Stimulated activated CD4-positive, alpha-beta T cell treated with anti-CD3 and anti-CD28 coated beads, Interleukin-1b, Interleukin-23, amount 100 ng/mL, for 48 hours (primary cell): ENCODE data around the gene ANGEL2.
"Not testable (repeated sequence)": the region's sequence is repeated elsewhere in the genome, so short reads cannot be mapped to it uniquely, and the experiment has no call there.

ENCODE experiments used
- DNase-seq: peaks from one replicate; pipeline ENCODE4 v3.0.0-alpha.2; 2020

The ANGEL2 gene

DNA sequence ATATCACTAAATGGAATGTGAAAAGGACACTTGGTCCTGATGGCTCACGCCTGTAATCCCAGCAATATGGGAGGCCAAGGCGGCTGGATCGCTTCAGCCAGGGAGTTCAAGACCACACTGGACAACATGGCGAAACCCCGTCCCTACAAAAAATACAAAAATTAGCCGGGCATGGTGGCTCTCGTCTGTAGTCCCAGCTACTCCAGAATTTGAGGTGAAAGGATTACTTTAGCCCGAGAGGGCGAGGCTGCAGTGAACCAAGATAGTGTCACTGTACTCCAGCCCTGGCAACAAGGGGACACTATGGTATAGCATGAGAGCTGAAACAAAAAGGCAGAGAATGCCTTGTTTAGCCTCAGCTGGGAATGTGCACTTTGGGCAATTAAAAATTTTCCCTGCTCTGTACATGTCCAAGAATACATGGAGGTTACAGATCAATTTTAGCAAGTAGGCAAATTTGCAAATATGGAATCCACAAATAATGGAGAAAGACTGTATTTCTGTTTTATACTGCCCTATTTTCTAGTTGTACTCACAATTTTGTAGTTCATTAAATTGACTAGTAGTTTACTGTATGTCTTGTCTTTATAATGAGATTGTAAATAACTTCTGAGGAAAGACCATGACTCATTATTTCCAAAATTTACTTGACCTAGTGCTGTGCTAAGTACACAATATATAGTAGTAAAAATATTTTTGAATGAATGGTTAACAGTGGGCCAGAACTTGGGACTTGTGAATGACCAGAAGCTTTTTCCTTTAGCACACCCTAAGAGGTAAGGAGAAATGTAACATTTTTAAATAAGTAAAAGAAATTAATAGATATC, 2.0 kb upstream of the ANGEL2 start:
- DNase-seq = no peak

DNA sequence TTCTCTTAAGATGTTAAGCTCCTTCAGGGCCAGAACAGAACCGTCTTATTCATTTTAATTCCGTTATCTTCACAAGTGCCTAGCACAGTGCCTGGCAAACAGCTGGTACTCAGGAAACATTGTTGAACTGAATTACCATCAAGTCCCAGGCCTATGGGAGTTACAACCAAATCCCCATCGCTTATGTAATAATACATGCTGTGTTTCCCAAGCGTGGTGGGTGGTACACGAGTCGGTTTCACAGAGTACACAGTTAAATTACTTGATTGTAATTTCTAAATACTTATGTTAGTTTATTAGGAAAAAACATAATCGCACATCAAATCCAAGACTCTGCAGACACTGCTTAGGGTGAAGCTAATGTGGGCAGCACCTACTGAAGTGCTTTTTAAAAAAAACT, 1.0 kb downstream of the ANGEL2 start:
- no peak for DNase-seq

DNA sequence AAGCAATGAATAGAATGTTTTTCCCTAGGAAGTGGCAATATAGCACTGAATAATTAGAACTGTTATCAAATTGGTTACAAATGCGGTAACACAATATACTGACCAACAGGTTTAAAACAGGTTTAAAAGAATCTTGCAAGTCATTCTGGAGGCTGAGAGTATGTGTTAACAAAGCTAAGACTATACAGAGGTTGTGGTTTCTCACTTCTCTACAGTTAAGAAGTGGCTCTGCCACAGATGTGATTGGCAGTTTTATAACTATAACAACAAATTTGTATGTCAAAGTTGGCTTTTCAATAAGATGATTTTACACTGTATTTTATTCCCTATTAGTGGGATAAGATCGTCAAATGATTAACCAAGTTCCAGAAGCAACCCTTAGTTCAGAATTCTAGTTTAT, 7.1 kb downstream of the ANGEL2 start:
- no peak for DNase-seq

DNA sequence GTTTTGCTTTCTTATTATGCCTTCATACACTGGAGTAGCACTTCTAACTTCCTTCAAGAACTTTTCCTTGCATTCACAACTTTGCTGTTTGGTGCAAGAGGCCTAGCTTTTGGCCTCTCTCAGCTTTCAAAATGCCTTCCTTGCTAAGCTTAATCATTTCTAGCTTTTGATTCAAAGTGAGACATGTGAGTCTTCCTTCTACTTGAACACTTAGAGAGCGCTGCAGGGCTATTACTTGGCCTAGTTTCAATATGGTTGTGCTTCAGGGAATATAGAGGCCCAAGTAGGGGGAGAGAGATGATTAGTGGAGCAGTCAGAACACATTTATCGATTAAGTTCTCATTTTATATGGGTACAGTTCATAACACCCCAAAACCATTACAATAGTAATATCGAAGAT, 12.4 kb downstream of the ANGEL2 start:
- peak; percentile 35 for DNase-seq

DNA sequence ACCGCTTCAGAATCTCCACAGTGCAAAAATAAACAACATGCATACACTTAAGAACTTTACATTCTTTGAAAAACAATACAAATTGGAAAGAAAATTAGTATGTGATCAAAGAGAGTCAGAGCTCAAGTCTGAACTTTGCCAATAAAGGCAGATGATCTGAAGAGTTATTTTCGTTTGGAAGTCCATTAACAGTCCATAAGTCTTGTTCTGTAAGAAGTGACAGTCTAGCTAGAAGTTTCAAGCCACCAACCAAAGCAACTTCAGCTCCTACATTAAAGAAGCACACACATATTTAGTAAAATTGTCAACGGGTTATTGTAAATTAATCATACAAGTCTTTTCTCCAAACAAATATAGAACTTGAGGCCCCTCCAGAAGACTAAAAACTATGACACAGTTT, 20.7 kb downstream of the ANGEL2 start:
- no peak for DNase-seq

DNA sequence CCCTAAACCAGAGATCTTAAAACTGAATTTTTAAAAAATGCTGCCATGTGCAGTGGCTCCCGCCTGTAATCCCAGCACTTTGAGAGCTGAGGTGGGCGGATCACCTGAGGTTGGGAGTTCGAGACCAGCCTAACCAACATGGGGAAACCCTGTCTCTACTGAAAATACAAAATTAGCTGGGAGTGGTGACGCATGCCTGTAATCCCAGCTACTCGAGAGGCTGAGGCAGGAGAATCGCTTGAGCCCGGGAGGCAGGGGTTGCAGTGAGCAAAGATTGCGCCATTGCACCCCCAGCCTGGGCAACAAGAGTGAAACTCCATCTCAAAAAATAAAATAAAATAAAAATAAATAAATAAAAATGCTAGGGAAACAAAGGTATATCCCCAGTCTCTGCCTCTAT, 21.7 kb downstream of the ANGEL2 start:
- DNase-seq = not testable (repeated sequence)

DNA sequence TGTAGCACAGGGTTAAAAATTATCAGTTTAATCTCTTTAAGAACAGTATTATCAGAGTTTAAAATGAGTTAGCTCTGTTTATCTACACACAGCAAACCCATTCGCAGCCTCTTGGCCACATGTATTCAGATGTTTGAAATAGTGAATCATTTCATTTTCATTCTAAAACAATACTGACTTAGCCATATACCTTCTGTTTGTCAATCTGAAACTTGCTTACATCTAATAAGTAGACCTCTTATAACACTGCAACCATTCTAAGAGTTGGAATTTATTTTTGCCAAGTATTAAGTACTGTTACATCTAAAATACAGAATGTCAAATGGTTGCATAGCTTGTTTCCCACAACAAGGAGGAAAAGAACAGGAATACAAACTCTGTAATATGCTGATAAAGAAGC, 25.4 kb downstream of the ANGEL2 start:
- no peak for DNase-seq

DNA sequence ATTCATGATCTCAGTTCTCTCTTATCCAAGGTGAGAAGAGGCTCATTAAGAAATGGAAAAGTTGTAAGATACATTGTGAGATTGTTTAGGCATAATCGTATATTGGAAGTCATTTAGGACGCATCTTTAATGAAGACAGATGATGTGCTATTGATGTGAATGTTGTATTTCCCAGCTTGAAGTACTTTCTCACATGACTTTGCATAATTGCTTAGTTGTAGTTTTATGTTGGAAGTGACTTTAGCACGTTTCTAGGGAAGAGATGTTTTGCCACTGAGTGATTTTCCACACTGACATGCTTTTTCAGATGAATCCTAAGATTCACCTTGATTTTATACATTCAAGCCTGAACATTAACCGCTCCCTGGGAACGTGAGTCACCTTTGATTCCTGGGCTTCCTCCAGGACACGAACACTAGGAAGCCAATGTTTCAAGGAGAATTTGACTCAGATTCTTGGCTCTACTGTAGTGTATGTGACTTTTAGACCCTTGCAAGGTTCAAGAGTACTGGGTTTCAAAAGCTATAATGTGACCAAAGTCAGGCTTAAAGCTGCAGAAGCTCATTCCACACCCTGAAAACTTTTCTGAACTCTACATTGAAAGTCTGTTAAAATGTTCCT, 27.9 kb downstream of the ANGEL2 start:
- no peak for DNase-seq

DNA sequence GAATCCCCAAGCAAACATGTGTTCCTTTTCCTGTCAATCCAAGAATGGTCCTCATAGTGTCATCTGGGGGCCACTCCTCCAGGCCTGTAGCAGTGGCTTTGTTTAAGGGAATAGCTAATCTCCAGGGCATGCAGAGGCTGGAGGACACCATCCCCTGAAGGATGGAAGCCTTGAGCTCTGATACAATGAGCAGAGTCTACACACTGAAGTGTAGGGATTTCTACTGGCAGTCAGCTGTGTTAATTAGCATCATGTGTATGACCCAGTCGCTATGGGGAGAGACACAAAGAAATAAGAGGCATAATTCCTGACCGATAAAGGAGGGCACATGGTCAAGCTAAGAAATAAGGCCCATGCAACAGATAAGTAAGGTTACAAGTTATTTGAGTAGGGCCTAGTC, 29.1 kb downstream of the ANGEL2 start:
- no peak for DNase-seq

DNA sequence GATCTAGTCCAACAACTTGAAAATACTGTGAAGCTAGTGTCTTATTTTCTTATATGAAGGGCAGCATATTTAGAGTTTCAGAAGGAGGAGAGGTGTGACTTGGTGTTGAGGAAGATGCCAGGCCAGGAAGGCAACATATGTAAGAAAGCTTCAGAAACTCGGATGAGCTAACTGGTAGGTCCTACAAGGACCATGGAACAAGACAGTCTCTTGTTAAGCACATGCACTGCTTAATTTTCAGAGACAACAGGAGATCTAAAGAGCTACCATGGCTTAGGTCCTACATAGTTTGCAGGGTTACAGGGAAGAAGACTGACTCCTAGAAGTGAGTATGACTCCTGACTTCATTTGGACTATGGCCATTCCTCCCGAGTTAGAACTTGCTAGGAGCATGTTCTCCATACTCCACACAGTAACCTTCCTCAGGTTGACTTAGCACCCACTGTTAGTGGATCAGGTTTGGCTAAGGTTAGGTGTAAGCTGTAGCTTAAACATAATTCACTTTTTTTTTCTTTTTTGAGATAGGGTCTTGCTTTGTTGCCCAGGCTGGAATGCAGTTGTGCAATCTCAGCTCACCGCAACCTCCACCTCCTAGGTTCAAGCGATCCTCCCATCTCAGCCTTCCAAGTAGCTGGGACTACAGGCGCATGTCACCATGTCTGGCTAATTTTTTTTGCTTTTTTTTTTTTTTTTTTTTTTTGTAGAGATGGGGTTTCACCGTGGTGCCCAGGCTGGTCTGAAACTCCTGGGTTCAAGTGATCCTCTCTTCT, 31.0 kb downstream of the ANGEL2 start:
- no peak for DNase-seq

DNA sequence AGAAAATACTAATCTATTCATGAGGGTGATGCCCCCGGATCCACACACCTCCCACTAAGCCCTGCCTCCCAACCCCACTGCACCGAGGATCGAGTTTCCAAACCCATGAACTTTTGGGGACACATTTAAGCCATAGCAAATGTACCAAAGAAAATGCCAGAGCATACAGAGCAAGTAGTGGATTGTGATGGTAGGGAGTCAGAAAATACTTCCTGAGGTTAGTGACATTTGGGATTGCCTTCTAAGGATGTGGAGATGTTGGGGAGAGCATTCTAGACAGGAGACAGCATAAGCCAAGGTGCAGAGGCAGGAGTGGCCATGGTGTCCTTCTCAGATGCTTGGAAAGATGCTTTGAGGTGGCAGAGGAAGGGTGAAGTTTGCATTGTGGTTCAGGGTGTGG, 32.2 kb downstream of the ANGEL2 start:
- DNase-seq = no peak

DNA sequence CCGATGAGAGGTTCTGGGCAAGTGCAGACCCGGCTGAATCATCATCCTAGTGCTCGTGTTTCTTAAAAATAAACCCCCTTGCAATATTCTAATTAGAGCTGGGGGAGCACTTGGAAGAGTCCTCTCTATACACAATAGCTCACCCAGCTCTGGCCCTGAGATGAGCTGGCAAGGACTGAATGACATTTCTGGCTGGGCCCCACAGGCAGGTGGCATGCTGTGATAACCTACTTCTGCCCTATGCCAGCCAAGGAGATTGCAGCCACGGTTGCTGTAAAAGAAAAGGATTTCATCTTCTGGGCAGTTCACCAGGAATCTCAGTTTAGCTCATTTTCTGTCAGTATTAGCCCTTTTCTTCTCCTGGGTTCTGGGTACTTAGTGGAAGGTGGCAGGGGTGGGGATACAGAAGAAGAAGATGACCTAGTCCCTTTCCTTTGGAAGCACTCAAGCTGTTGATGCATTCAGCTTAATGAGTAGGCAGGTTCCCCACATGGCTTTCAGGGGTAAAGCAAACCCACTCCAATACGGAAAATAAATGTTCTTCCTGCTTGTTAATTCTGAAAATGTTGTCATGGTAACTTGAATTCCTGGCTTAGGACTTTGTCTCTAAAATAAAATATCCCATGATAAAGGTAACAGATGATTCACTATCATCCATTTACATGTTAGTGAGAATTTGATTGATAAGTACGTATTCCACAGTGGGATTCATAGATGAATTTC, 33.1 kb downstream of the ANGEL2 start:
- no peak for DNase-seq

DNA sequence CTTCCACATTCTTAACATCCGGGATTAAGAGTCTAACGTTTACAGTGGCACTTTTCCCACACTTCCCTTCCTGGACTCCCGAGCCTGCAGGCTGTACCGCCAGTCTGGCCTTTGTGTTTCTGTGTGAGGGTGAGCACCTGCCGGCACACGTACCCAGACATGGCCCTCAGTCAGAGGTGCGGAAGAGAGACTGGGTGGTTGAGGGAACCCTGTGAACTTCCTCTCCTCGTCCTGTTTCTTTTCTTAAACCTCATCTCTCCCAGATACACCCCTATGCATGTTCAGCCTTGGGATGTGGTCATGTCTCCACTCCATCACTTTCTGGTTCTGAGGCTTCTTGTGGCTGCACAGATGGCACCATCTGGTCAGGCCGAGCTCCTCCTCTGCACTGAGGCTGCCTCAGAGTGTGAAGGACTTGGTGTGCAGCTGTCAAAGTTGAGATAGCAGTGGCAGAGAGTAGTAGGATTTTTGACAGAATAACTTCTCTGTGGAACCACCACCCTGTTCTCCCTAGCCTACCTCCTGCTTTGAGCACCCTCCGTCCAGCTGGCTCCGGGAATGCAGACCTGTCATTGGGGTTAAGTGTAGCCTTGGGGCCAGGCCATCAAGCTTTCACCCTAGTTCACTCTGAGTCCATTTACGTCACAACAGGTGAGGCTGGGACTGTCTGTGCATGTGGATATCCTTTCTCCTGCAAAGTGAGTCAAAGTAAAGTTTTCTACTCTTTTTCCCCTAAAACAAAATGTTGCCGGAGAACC, 33.9 kb downstream of the ANGEL2 start:
- no peak for DNase-seq

DNA sequence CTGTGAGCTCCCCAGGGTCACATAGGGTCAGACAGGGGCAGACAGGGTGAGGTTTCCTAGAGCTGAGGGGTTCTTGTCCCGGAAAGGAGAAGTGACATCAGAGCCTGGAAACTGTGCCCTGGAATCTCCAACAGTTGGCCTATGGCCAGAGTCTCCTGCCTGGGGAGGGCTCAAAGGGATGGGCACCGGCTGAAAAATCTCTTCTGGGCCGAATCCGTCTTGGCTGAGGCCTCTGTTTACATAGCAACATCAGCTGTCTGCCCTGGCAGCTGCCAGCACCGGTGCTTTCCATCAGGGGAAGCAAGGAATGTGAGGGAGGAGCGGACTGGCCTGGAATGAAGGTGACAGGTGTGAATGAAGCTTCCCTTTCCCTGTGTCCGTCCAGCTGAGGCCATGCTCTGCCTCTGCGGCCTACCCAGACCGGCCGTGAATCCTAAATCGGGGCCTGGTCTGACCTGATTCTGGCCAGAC, 34.6 kb downstream of the ANGEL2 start:
- DNase-seq = no peak

DNA sequence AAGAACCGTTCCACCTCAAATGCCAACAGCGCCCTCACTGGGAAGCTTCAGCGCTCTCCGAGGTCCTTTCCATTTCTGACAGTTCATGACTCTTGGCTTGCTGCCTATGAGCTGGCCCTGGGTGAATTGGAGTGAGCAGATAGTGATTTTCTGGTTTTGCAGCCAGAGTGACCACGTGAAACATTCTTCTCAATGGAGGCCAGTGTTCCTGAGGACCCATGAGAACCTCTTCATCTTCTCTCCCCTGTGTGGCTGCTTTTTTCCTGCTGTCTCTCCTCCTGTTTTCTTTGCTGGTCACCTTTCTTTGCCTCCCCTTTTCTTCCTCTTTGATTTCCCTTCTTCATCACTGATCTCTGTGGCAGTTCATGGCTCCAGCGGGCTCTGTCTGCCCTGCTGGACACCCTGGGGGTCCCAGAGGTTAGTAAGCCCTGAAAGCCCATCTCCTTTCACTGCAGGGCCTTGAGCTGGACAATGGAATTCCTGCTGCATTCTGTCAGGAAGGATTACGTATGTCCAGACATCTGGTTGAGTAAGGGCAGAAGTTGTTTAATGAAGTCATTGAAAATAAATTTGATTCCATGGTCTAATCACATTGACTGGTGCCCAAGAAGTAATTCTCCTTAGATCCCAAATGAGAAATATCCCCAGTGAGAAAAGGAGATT, 35.4 kb downstream of the ANGEL2 start:
- no peak for DNase-seq

DNA sequence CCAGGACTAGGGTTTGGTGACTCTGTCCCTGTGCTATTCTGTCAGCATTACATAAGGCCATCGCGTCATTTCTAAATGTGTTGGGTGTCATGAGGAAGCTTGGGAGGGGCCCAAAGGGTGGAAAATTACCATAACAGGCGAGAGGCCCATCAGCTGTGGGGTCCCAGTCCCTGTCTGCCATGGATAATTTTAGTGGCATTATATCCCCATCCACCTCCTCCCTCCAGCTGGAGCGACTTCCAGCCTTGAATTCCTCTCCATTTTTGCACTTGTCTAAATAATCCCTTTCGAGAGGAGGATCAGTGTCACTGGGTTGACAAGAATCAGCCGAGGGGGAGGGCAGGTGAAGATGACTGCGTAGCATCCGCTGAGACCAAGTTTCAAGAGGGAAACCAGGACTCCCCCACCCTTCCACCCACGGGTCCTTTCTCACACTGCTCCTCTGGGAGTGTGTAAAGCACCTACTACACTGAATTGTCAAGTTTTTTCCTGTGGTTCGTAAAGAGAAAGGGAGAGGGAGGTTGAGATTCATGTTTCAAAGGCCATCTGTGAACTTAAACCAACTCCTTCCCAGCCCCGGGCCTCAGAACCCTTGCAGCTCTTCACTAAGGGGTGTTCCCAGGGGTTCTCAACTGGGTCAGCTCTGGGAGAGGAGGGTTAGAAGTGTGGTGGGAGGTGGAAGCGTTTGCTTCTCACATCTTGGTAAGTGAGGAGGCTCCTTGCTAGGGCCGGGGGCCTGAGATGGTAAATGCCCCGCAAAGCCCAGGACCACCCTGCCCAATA, 36.1 kb downstream of the ANGEL2 start:
- DNase-seq = peak; percentile 16

DNA sequence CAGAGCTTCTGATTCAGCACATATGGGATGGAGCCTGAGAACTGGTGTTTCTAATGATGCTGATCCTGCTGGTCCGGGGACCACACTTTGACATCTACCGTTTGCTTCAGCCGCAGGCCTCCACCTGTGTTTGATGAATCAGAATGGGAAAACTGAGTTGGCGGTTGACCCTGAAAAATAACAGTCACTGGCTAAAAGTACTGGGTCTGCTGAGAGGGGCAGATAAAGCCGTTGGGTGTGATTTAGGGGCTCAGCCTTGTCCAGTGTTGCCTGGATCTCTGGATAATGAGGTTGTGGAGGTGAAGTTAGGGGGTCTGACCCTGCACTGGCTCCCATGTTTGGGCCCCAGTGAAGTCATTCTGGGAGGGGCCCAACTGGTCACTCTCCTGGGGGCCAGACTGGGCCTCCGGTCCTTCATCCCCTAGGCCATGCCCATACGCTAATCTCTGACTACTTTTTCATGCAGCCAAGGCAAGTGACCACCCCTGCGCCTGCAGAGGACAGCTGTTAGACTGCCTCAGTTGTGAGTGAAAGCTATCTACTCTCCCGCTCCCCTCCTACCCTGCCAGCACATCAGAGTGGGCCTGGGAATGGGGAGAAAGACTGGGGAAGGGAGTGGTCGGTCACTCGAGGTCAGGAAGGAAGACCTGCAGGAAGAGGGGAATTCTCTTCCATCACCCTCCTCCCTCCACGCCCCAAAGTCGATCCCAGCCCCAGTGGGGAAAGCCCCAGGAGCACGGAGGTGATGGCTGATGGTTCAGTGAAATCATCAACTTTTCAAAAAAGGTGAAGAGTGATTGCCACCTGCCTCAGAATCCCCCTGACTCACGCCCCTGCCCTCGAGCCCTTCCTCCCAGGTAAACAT, 37.7 kb downstream of the ANGEL2 start:
- no peak for DNase-seq

DNA sequence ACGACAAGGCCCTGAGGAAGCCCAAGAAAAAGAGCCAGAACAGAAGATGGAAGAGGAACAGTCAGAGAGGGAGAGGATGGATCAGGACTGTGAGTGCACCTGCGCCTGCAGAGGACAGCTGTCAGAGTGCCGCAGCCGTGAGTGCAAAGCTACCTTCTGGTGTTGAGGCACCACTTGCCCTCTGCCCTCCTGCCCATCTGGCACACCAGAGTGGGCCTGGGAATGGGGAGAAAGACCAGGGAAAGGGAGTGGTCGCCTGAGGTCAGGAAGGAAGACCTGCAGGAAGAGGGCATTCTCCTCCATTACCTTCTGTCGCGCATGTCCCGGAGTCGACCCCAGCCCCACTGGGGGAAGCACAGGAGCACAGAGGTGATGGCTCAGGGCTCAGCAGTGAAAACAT, 39.1 kb downstream of the ANGEL2 start:
- DNase-seq = no peak

DNA sequence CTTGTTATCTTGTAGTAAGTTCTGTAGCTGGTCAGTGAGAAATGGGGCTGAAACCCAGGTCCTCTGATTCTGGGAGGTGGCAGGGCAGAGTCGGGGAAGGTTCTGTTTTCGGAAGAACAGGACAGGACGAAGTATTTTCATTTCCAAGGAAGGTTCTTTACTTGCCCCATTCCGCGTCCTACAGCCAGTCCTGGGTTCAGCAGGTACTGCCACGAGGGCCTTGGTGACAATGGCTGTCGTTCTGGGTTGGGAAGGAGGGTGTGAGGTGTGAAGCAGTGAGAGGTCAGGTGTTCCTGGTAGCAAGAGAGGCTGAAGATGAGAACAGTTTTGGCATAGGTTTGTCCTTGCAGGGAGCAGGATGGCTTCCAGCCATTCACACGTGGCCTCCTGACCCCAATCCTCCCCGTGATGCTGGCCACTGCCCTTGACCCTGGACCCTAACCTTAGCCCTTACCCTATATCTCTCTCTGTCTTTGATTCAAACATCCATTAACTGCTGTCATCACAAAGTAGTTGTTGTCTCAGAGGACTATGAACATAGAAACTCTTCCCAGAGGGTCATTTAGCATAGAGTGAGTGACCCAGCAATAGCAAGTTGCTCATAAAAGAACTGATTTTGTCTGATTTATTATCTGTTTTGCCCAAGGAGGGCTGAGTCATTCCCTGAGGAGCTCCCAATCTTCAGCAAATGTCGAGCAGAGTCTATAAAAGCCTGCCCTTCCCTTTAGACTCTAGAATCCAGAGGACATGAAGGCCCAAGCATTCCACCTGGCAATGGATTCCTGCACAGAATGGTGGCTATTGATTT, 40.4 kb downstream of the ANGEL2 start:
- DNase-seq = no peak
